Sigmoid colon (tissue), 7 donors: Measurements from ENCODE around the gene MEIS1. TPM values are rescaled to one million over a fixed set of nuclear protein-coding genes. Genes with fewer than 3 reads are reported as not detected.
A peak's percentile ranks its signal among the peaks of the same experiment; 100 is the strongest.
"Not testable (repeated sequence)": the region's sequence is repeated elsewhere in the genome, so short reads cannot be mapped to it uniquely, and the experiment has no call there.

Experiments used
- DNase-seq: peaks from one replicate; pipeline ENCODE4 v3.0.0-alpha.2; 2019
- H3K27ac ChIP-seq, 4 donors: fragments of 200-600 bp; sonication (generic); one replicate each; pipeline ENCODE4 v1.5.1; 2016 to 2019; ENCODE audit warnings: mild to moderate bottlenecking in 1 of 4
- H3K27me3 ChIP-seq, 3 donors: fragments of 200-600 bp; sonication (generic); one replicate each; pipeline ENCODE4 v1.5.1; 2019; ENCODE audit warnings: mild to moderate bottlenecking in 1 of 3
- H3K36me3 ChIP-seq, 4 donors: fragments of 200-600 bp; sonication (generic); one replicate each; pipeline ENCODE4 v1.5.1; 2016 to 2019
- H3K4me1 ChIP-seq, 4 donors: fragments of 200-600 bp; sonication (generic); one replicate each; pipeline ENCODE4 v1.5.1; 2017 to 2019
- H3K4me3 ChIP-seq, 4 donors: fragments of 200-600 bp; sonication (generic); one replicate each; pipeline ENCODE4 v1.5.1; 2017 to 2019; ENCODE audit warnings: mild to moderate bottlenecking in 2 of 4, moderate library complexity in 1 of 4
- H3K9me3 ChIP-seq, 4 donors: fragments of 200-600 bp in 3 of 4; sonication (generic) in 3 of 4; one replicate each; pipeline versions ENCODE4 v1.5.1 to v1.6.1; 2013 to 2019
- EP300 ChIP-seq, 4 donors: sonication (generic); formaldehyde crosslinking; IDR thresholded peaks; one replicate each; pipeline ENCODE4 v1.6.1; 2017; ENCODE audit warnings: antibody characterized with exemption in 4 of 4
- POLR2A ChIP-seq, 2 donors: fragments of 450-650 bp; IDR thresholded peaks; one replicate each; pipeline ENCODE4 v1.6.1; 2016; ENCODE audit warnings: antibody characterized with exemption in 2 of 2, mild to moderate bottlenecking in 2 of 2, moderate library complexity in 2 of 2
- POLR2AphosphoS5 ChIP-seq, 4 donors: sonication (generic); formaldehyde crosslinking; IDR thresholded peaks; one replicate each; pipeline ENCODE4 v1.6.1; 2017; ENCODE audit warnings: antibody characterized with exemption in 4 of 4
- WGBS, 2 donors: extraction: QIAGEN DNeasy Blood & Tissue Kit; methylation state at CpG; one replicate each; pipeline ENCODE4 v1.1.7; 2013; 5-methylcytosine and 5-hydroxymethylcytosine counted together
- intact Hi-C: fragments of 100-400 bp; cut with DNase I; formaldehyde crosslinking; loops from one replicate; pipeline ENCODE4 v1.15.1; 2023
- polyA plus RNA-seq, 3 donors: library from polyadenylated mRNA; stranded (reverse); fragments of 200-250 nt; gene quantifications; one replicate each; pipeline ENCODE4 v1.2.3, GENCODE V29; 2013
- total RNA-seq, 4 donors: library from RNA; depleted of rRNA; stranded (reverse); fragments of >200 nt; gene quantifications; one replicate each; pipeline ENCODE4 v1.1.0, GENCODE V29; 2016
- TF ChIP-seq, protein P1 (sequence below), 4 experiments: fragments of 450-650 bp in 3 of 4; fragments of 200-600 bp in 1 of 4; IDR thresholded peaks; one replicate each; pipeline ENCODE4 v1.5.1; 2016 to 2019; ENCODE audit warnings: antibody characterized with exemption in 4 of 4, mild to moderate bottlenecking in 3 of 4, moderate library complexity in 2 of 4
- donor health status: healthy with polysubstance abuse.
- donor health status: Bipolar disorder and iron deficiency.
- donor health status: healthy.

Gene MEIS1
- total and polyA plus RNA-seq, 7 donors = 2.8 to 144 (median 108) TPM

DNA sequence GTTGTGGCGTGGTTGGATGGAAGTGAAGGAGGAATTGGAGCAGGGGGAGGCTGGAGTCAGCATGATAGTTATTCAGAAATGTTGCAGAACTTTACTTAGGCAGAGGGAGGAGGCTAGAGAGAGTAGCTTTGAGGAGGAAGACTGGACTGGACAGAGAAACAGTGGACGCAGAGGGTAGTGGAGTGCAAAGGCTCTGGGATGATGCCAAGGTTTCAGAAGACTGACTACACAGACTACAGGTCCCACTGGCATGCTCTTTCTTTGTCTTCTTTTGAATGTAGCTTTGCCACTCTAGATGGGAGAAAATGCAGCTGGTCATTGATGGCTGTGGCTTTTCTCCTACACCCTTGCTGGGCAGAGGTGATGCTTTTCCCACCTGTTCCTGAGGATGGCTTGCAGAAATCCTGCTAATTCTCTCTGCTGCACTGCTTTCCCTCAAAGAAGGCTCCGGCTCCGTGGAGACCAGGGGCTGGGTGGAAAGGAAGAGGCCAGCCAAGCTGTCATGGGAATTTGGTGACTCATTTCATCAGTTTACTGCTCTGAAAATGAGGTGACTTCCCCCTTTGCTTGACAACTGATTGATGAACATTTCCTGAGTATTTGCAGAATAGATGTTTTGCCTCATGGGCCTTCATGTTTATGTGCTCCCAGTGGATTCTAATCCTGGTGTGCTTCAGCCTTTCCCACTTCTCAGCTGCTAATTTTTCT is 42.4 kb downstream of the MEIS1 start:
- intact Hi-C loops = no loop called here
- Histone ChIP-seq H3K9me3 (no peaks in the 10 kb centered on the region), H3K4me1 (peaks cover 0 to 85% (median 65%) of the 10 kb centered on the region in 4 donors), H3K27ac (peak overlapping the region; percentile 12 to 68 (median 50)), H3K36me3 (peaks cover 0 to 61% (median 14%) of the 10 kb centered on the region in 4 donors), H3K4me3 (no peak overlapping the region), H3K27me3 (no peaks in the 10 kb centered on the region)
- TF ChIP-seq POLR2AphosphoS5 (IDR thresholded peaks at IDR 0.05) (no peak), EP300 (IDR thresholded peaks at IDR 0.05) (no peak), POLR2A (IDR thresholded peaks at IDR 0.05) (no peak)
- TF ChIP-seq, protein P1, sequence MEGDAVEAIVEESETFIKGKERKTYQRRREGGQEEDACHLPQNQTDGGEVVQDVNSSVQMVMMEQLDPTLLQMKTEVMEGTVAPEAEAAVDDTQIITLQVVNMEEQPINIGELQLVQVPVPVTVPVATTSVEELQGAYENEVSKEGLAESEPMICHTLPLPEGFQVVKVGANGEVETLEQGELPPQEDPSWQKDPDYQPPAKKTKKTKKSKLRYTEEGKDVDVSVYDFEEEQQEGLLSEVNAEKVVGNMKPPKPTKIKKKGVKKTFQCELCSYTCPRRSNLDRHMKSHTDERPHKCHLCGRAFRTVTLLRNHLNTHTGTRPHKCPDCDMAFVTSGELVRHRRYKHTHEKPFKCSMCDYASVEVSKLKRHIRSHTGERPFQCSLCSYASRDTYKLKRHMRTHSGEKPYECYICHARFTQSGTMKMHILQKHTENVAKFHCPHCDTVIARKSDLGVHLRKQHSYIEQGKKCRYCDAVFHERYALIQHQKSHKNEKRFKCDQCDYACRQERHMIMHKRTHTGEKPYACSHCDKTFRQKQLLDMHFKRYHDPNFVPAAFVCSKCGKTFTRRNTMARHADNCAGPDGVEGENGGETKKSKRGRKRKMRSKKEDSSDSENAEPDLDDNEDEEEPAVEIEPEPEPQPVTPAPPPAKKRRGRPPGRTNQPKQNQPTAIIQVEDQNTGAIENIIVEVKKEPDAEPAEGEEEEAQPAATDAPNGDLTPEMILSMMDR (IDR thresholded peaks at IDR 0.05) = no peak
- 55 to 82% methylated on average over 4 of the region's 4 CpGs for WGBS, 2 donors
- DNase-seq = no peak

- intact Hi-C loops = no loop called here
- WGBS, 2 donors = 38 to 48% methylated on average over 3 of the region's 3 CpGs
- no peak for DNase-seq
- H3K9me3 ChIP-seq = no peaks in the 10 kb centered on the region
- TF ChIP-seq POLR2A (IDR thresholded peaks at IDR 0.05) (no peak), EP300 (IDR thresholded peaks at IDR 0.05) (no peak), POLR2AphosphoS5 (IDR thresholded peaks at IDR 0.05) (no peak)
- TF ChIP-seq, protein P1 (IDR thresholded peaks at IDR 0.05) = no peak
- peaks cover 0 to 83% (median 61%) of the 10 kb centered on the region in 4 donors for H3K4me1 ChIP-seq
- H3K4me3 ChIP-seq = peak overlapping the region in 1 of 4 donors; percentile 2
- H3K36me3 ChIP-seq = peaks cover 0 to 63% (median 12%) of the 10 kb centered on the region in 4 donors
- H3K27me3 ChIP-seq = no peaks in the 10 kb centered on the region
- H3K27ac ChIP-seq = peak overlapping the region; percentile 12 to 68 (median 50)
Measured at GRCh38 chr2:66478299-66478698, 43.4 kb downstream of the MEIS1 start.

- intact Hi-C loops = no loop called here
- H3K9me3 ChIP-seq = no peaks in the 10 kb centered on the region
- H3K4me3 ChIP-seq = no peak overlapping the region
- peaks cover 0 to 62% (median 13%) of the 10 kb centered on the region in 4 donors for H3K36me3 ChIP-seq
- TF ChIP-seq POLR2A (IDR thresholded peaks at IDR 0.05) = no peak
- TF ChIP-seq, protein P1 (IDR thresholded peaks at IDR 0.05) = no peak
- TF ChIP-seq POLR2AphosphoS5 (IDR thresholded peaks at IDR 0.05) = no peak
- TF ChIP-seq EP300 (IDR thresholded peaks at IDR 0.05) = no peak
- DNase-seq = no peak
- peaks cover 0 to 84% (median 62%) of the 10 kb centered on the region in 4 donors for H3K4me1 ChIP-seq
- H3K27me3 ChIP-seq = no peaks in the 10 kb centered on the region
- WGBS, 2 donors = 20 to 36% methylated on average over 2 of the region's 2 CpGs
- peak overlapping the region in 3 of 4 donors; percentile 43 to 68 (median 56) for H3K27ac ChIP-seq
Measured at GRCh38 chr2:66478731-66479316, 43.9 kb downstream of the MEIS1 start.

DNA sequence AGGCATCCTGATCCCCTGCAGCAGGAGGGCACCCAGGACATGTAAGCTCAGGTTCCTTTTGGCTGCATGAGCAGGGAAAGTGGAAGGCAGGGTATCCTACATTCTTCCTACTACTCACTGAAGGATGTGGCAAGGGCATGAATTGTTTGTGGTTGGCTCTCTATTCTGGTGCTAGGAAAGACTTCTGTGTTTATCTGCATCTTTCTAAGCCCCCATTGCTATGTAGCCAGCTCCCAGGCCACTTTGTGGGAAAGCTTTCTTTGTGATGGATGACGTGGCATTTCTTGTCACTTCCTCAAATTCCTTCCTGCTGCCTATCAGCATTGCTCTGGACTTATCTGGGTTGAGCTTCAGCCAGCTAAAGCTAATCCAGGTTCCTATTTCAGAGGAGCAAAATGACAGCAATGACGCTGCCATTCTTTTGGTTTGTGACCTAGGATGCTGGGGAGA is 46.2 kb downstream of the MEIS1 start:
- Histone ChIP-seq H3K9me3 (no peaks in the 10 kb centered on the region), H3K27ac (peak overlapping the region in 2 of 4 donors; percentile 1 to 17), H3K36me3 (peaks cover 0 to 59% (median 9%) of the 10 kb centered on the region in 4 donors), H3K4me1 (peaks cover 0 to 70% (median 51%) of the 10 kb centered on the region in 4 donors), H3K4me3 (no peak overlapping the region), H3K27me3 (no peaks in the 10 kb centered on the region)
- no peak for DNase-seq
- 18 to 29% methylated on average over 2 of the region's 2 CpGs for WGBS, 2 donors
- TF ChIP-seq POLR2A (IDR thresholded peaks at IDR 0.05) (no peak), POLR2AphosphoS5 (IDR thresholded peaks at IDR 0.05) (peak in 1 of 4 donors; percentile 16)
- intact Hi-C loops = no loop called here

DNA sequence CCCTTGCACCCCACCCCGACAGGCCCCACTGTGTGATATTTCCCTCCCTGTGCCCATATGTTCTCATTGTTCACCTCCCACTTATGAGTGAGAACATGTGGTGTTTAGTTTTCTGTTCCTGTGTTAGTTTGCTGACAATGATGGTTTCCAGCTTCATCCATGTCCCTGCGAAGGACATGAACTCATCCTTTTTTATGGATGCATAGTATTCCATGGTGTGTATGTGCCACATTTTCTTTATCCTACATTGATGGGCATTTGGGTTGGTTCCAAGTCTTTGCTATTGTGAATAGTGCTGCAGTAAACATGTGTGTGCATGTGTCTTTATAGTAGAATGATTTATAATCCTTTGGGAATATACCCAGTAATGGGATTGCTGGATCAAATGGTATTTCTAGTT is 50.3 kb downstream of the MEIS1 start:
- H3K4me3 ChIP-seq, H3K9me3 ChIP-seq, H3K27me3 ChIP-seq, H3K27ac ChIP-seq, intact Hi-C loops, DNase-seq: not testable (repeated sequence)
- Histone ChIP-seq H3K4me1 (peaks cover 0 to 64% (median 44%) of the 10 kb centered on the region in 4 donors), H3K36me3 (peaks cover 0 to 38% (median 6%) of the 10 kb centered on the region in 4 donors)
- 94 to 97% methylated on average over 2 of the region's 2 CpGs for WGBS, 2 donors
